Left lobe of liver (tissue), 2 donors: ENCODE data around the gene RPS6KA5. TPM values are rescaled to one million over a fixed set of nuclear protein-coding genes. Genes with fewer than 3 reads are reported as not detected.
"Not testable (repeated sequence)": the region's sequence is repeated elsewhere in the genome, so short reads cannot be mapped to it uniquely, and the experiment has no call there.

Source experiments
- ATAC-seq: fragments of 200-7000 bp; cut with Tn5 transposase; one replicate; pipeline ENCODE4 v1.9.1; 2020; ENCODE audit warnings: mild to moderate bottlenecking, moderate library complexity
- DNase-seq: peaks from one replicate; pipeline ENCODE4 v3.0.0-alpha.2; 2020; ENCODE audit warnings: low spot score
- total RNA-seq: library from RNA; stranded (reverse); gene quantifications from one replicate; pipeline ENCODE4 v1.2.1, GENCODE V29; 2021
- donor health status: DM: no; HTN: no; CAD: no; lungs with moderate emphysema.
- donor health status: DM: no; HTN: yes; CAD: no.

RPS6KA5 gene
- total RNA-seq, 1 donor from 2014 or later = 1.4 TPM

DNA sequence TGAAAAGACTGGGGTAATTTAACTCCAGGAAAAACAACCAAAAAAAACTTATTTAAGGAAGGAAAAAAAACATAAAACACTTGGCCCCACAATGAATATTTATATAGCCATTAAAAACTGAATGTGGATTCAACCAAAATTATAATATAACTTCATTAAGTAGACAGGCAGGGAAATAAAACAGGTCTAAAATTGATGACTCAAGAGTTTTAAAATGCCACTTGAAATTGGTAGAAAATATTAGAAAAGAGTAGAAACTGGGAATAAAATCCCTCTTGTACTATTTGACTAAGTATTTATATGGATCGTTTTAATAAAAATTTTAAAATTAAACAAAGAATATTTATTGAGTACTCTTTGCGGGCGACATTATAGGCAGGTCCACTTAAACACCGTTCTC lies 28.8 kb downstream of the RPS6KA5 start:
- no peak for ATAC-seq
- DNase-seq = no peak

- no peak for ATAC-seq
- no peak for DNase-seq
Observed at GRCh38 chr14:91029456-91030217, 30.8 kb downstream of the RPS6KA5 start.

DNA sequence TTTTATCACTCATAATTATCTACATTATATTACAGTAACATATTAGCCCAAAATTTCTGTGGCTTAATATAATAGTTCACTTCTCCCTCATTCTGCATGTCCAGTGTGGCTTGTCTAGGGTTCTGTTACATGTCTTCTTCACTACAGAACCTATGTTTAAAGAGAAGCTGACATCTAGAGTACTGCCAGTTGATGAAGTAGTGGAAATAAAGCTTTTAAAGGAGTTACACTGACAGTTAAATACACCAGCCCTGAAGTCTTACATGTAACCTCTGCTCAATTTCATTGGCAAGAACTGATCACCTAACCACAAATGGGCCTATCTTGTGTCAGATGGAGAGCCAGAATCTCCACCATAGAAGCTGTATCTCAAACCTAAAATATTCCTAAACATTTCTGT lies 32.9 kb downstream of the RPS6KA5 start:
- ATAC-seq (no peak), DNase-seq (no peak)

- ATAC-seq = peak; percentile 80
- not testable (repeated sequence) for DNase-seq
Observed at GRCh38 chr14:91022622-91023028, 37.8 kb downstream of the RPS6KA5 start.

- ATAC-seq (peak; percentile 67), DNase-seq (no peak)
Observed at GRCh38 chr14:91021991-91022621, 38.3 kb downstream of the RPS6KA5 start.

DNA sequence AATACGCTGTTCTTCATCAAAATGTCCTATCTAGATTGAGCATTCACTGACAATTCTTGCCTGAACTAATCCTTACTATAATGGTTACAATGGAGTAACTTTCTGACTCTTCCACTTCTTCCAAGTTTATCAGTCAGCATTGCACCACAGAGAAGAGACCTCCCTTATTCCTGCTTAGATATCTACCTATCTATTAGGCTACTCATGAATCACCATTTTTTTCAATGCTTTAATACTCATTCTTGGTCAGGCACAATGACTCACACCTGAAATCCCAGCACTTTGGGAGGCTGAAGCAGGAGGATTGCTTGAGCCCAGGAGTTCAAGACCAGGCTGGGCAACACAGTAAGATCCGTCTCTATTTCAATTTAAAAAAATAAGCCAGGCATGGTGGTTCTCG lies 39.3 kb downstream of the RPS6KA5 start:
- no peak for ATAC-seq
- DNase-seq = no peak

DNA sequence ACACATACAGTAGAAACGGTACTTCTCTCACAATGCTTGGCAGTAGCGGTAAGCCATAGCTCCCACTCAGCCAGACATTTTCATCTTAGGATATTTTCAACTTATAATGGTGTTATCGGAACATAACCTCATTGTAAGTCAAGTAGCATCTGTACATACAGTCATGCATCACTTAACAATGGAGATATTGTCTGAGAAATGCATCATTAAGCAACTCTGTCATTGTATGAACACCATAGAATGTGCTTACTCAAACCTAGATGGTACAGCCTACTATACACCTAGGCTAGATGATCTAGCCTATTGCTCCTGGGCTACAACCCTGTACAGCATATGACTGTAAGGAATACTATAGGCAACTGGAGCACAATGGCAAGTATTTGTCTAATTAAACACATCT lies 40.8 kb downstream of the RPS6KA5 start:
- DNase-seq (no peak), ATAC-seq (no peak)

GRCh38 chr14:91018481-91018880 lies 42.0 kb downstream of the RPS6KA5 start:
- DNase-seq (no peak), ATAC-seq (no peak)

- ATAC-seq (no peak), DNase-seq (no peak)
Observed at GRCh38 chr14:91016800-91017410, 43.5 kb downstream of the RPS6KA5 start.

GRCh38 chr14:91015435-91015834 lies 45.0 kb downstream of the RPS6KA5 start:
- no peak for ATAC-seq
- DNase-seq = no peak

- DNase-seq (no peak), ATAC-seq (no peak)
Observed at GRCh38 chr14:91012045-91012444, 48.4 kb downstream of the RPS6KA5 start.

DNA sequence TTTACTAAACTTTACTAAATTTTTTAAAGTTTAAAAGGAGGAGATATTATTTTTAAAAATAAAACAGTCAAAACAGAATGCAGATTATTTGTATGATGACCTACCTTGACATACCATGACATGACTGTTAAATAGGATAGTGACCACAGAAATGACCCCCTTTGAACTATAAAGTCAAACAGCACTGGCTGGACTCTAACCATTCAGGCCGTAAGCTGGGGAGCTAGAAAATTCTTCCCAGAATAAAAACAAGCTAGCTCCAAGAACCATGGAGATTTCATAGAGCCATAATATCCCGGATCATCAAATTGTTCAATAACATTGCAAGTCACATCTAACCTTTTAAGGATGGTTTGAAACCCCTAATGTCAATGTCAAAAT lies 50.3 kb downstream of the RPS6KA5 start:
- ATAC-seq (peak; percentile 60), DNase-seq (no peak)

- DNase-seq (no peak), ATAC-seq (peak; percentile 56)
Observed at GRCh38 chr14:91009501-91010152, 50.8 kb downstream of the RPS6KA5 start.

DNA sequence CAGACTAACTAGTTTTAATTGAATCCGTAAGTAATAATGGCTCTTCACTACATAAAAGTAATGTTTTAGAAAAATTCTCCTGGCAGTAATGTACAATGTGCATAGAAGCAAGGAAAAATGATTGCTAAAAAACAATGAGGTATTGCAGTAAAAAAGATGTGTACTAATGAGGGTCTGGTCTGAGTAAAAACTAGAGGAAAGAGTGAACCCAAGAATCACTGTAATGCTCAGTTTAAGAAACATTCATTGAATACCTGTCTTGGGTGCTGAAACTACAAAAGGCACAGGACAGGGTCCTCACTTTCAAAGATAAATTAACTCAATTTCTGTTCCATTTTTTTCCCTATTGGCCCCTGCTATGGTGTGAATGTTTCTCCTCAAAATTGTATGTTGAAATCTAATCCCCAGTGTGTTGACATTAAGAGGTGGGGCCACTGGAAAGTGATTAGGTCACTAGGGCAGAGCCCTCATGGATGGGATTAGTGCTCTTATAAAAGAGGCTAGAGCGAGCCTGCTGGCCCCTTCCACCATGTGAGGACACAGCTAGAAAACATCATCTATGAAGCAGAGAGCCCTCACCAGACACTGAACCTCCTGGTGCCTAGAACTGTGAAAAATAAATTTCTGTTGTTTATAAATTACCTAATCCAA lies 51.6 kb downstream of the RPS6KA5 start:
- ATAC-seq = peak; percentile 79
- no peak for DNase-seq

- no peak for ATAC-seq
- DNase-seq = no peak
Observed at GRCh38 chr14:91005716-91006115, 54.7 kb downstream of the RPS6KA5 start.

GRCh38 chr14:91004987-91005386 lies 55.5 kb downstream of the RPS6KA5 start:
- no peak for ATAC-seq
- no peak for DNase-seq

DNA sequence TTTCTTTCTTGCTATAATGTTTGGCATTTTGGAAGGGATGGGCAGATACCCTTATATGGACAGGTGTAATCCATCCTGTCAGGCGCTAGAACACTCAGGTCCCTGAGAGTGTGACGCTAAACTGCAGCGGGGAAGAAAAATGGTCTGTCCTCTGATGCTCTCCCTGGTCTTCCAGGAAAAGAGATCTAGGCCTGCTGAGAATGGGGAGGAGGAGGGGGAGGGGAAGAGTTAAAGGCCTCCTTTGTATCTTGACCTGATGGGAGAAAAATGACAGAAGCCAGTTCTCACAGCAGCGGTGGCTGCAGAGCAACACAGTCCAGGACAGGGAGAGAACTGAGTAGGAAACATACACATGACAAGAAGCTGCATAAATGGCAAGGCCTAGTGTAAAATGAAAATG lies 61.1 kb downstream of the RPS6KA5 start:
- ATAC-seq (no peak), DNase-seq (no peak)

DNA sequence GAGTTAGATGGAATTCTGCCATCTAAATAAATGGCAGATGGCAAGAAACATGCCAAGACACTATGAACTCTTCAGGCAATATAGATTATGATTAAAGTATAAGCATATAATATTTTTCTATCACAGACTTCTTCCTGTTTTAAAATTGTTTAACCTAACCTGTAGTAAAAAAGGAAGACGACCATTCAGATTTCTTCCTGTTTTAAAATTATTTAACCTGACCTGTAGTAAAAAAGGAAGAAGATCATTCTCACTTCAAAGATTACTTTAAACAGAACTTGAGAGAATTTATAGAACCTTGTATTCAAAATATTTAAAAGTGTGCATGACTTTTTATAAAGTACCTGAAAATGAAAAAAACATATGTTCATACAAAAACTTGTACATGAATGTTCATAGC lies 63.5 kb downstream of the RPS6KA5 start:
- ATAC-seq = no peak
- no peak for DNase-seq

GRCh38 chr14:90995785-90996184 lies 64.7 kb downstream of the RPS6KA5 start:
- DNase-seq = no peak
- no peak for ATAC-seq

GRCh38 chr14:90993792-90994191 lies 66.6 kb downstream of the RPS6KA5 start:
- no peak for ATAC-seq
- DNase-seq = no peak
